HG02623 (cell line): ENCODE results near the gene RTL10.
"Not testable (repeated sequence)": the region's sequence is repeated elsewhere in the genome, so short reads cannot be mapped to it uniquely, and the experiment has no call there.

Experiments used
- ATAC-seq: cut with Tn5 transposase; IDR thresholded peaks from one replicate; pipeline ENCODE4 v1.9.1; 2021; ENCODE audit warnings: moderate library complexity; ENCODE audit not compliant: unreplicated experiment

The RTL10 gene

DNA sequence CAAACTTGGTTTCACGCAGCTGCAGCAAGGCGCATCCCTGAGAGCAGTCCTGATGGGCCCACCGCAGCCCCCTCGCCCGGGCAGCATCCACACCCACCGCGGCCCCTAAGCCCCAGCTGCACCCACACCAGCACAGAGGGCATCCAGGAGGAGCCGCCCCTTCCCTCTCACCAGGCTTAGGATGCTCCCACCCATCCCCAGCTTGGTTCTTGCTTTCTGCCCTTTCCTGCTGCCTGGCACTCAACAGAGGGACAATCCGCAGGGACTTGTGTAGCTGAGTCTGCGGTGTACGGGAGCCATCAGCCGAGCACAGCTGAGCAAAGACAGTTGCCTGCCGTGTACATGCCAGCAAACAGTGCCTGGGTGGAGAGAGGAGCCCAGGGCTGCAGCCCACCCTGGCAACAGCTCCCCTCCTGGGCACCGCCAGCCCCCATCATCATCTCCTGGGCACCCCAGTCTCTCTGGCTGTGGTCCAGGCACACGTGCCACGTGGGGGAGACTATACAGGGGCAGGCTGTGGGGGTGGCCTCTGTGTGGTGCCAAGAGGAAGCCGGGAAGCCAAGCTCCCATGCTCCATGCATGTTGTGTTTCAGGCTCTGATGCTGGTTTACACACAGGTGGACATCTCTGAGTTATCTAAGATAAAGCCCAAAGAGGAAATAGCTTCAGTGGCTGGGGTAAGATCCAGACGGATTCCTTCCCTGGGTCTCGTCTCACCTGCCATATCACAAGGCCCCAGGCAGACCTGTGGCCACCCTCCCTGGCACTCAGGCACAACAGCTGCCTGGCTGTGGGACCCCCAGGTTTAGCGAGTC lies 36.0 kb upstream of the RTL10 start:
- no peak for ATAC-seq

DNA sequence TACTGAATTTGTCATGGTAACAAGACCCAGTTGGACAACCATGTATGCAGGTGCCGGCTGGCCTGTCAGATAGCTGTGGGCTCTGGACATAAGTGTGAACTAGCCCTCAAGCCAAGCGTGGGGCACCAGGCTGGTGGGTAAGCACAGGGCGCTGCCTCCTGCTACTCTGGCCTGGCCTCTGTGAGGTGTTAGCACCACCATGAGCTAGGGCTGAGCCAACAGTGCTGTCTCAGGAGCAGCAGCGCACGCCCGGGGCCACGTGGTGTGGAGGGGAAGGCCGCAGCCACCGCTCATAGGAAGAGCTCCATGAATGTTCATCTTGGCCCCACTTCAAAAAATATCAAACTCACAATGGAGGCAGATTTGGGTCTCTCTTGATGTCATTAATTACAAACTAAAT lies 35.3 kb upstream of the RTL10 start:
- no peak for ATAC-seq

DNA sequence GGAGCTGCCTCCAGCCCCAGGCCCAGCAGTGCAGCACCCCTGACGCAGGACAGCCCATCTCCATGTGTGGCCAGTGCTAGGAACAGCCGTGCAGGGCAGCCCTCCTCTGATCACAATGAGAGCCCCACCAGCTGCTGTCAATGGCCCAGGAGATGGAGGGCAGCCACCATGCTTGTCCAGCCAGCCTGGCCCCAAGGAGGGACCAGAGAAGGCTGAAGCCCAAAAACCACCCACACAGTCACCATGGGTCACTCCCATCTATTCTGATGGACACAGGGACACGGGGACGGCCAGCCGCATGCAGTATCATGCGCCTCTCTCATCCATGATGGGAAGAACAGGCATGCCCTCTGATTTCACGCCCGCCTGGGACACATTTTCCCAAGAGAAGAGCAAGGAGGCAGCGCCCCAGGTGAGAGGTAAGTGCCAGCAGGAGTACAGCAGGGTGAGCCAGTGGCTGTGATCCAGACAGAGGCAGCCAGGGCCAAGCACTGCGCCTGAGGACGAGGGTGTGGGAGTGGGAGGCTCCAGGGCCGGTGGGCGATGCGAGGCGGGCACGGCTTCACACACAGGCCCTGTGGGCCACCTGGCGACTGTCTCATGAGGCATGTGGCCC lies 33.6 kb upstream of the RTL10 start:
- ATAC-seq, result no peak

DNA sequence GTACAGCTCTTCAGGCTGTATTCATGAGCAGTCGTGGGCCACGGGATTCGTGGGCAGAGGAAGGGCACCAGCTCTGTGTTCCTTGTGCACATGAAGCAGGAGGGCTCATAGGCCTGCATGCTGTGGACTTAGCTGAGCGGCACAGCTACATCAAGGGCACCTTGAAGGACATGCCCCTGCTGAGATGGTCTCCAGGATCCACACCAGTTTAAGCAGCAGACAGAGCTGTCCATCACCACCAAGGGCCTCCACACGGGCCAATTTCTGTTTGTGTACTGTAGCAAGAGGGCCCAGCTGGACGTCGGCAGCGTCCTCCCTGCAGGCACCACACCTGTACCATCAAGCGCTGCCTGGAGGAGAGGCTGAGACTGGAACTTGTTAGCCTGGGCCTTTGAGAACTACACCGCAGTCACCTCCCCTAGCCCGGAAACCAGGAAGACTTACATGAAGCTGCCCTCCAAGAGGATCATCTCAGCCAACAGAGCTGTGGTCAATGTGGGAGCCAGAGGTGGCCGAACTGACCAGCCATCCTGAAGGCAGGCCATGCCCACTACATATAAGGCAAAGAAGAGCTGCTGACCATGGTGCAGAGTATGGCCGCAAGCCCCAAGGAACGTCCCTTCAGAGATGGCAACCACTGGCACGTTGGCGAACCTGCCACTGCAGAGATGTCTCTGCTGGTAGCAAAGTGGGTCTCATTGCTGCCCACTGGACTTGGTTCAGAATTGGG lies 32.7 kb upstream of the RTL10 start:
- ATAC-seq, result no peak

DNA sequence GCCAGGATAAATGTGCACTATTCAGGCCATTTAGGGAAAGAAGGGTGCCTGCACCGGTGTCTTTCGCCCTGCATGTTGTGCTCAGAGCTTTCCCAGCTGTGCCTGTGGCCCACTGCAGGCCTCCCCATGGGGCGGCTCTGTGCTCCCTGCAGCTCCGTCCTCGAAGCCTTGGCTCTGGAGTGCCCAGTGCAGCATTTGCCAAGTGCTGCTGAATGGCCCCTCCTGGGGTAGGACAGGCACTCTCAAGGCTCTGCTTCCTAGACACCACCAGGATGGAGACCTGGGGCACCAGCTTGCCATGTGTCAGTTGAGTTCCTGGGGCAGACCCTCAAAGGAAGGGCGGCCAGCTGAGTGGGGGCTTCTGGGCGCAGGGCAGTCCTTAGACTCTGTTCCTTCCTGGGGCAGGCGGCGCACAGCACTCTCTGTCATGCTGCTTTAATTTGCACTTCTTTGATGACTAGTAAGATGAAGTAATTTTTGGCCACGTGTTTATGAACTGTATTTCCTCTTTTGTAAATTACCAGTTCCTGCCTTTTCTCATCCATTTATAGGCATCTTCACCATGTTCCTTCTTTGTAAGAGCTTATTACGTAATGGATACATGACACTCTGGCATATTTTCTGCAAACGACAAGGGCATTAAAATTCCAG lies 32.1 kb upstream of the RTL10 start:
- no peak for ATAC-seq

DNA sequence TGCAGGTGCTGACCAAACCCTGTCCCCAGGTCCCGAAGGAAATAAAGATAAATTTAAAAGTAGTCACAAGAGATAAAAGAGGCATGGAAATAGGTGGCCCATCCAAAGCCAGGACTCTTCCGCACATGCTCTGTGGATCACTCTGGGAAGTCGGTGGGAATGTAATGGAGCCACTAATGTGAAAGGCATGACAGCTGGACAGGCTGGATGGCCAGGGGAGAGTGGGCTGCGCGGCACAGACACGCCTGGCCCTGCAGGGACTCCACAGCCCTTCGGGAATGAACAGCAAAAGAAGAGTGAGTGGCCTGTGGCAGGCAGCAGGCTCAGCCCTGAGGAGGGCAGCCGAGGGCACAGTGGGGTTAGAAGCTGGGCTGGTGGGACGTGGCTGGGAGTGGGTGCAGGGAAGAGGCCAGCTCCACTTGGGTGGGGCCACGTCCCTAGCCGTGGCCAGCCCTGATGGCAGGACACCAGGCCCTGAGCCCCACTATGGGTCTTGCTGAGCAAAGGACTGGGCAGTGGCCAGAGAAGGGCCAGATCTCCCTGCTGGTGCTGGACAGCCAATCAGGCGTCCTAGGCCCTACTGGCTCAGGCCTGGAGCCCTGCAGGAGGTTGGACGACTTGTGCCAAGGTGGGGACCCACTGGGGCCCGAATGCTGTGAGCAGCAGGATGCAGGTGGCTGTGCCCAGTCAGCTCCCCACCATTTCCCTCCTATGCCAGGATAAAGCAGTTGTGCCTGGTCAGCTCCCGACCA lies 31.3 kb upstream of the RTL10 start:
- ATAC-seq, result no peak

DNA sequence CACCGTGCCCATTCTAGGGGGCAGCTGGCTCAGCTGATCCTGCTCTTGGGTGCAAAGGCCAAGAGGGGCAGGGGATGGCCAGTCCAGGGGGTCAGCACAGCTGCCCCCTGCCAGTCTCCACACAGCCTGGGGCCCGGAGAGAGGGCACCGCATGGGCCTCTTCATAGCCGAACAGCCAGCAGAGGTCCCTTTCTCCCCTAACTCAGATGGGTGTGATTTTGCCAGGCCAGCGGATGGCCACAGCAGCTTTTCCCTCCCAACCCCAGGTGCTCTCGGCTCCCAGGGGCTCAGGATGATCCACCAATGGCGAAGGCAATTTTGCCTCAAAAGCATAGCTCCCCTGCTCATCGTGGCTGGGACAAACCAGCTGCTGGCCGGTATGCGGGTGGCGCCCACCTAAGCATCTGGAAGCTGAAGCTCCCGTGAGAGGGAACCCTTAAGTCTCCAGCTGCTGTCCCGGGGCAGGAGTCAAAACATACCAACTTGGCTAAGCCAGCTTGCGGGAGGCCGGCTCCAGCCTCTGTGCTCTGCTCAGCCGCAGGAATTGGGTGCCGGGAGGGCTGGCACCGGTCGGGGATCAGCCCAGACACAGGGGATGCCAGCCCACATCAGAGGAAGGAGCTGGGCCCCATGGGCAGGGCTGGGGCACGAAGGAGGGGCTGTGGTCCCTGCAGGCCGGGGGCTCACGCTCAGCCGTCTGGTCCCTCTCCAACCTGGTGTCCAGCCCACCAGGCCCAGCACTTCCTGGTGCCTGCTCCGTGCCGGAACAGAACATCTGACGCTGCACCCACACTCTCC lies 30.5 kb upstream of the RTL10 start:
- ATAC-seq, result no peak

DNA sequence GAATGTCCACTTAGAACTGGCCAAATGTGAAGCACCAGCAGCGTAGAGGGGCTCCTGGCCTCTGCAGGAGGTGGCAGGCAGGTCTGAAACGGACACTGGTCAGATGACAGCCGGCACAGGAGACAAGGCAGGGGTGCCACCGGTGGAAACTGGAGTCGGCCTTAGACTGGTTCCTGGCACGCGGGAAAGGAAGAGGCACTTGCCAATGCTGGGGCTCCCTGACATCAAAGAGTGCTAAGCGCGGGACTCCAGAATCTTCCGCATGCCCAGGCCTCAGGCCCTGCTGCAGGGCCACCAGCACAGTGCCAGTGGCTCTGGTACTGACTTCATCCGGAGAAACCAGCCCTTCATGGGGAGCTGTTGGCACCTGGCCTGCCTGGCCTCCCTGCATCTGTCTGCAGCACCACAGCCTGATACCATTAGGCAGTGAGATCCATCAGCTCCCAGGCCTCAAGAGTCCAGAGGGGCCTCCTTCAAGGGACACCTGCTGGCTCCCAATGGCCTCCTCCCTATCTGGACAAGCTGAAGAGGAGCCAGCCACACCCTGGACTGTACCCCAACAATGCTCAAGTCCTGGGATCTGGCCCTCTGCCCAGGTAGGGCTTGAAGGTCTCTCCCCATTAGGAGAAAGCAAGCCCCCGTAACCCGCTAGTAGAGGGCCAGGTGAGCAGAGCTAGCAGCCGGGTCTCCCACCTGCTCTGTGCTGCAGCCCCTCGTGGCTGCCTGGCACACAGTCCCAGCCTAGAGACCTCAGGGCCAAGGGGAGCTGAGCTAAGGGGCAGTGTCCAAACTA lies 29.7 kb upstream of the RTL10 start:
- no peak for ATAC-seq

DNA sequence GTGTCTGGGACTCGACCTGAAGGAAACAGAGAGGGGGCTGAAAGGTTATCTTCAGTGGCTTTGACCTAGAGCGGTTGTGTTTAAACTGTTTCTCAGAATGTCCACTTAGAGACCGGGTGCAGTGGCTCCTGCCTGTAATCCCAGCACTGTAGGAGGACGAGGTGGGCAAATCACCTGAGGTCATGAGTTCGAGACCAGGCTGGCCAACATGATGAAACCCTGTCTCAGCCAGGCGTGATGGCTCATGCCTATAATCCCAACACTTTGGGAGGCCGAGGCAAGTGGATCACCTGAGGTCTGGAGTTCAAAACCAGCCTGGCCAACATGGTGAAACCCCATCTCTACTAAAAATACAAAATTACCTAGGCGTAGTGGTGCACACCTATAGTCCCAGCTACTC lies 28.8 kb upstream of the RTL10 start:
- not testable (repeated sequence) for ATAC-seq

DNA sequence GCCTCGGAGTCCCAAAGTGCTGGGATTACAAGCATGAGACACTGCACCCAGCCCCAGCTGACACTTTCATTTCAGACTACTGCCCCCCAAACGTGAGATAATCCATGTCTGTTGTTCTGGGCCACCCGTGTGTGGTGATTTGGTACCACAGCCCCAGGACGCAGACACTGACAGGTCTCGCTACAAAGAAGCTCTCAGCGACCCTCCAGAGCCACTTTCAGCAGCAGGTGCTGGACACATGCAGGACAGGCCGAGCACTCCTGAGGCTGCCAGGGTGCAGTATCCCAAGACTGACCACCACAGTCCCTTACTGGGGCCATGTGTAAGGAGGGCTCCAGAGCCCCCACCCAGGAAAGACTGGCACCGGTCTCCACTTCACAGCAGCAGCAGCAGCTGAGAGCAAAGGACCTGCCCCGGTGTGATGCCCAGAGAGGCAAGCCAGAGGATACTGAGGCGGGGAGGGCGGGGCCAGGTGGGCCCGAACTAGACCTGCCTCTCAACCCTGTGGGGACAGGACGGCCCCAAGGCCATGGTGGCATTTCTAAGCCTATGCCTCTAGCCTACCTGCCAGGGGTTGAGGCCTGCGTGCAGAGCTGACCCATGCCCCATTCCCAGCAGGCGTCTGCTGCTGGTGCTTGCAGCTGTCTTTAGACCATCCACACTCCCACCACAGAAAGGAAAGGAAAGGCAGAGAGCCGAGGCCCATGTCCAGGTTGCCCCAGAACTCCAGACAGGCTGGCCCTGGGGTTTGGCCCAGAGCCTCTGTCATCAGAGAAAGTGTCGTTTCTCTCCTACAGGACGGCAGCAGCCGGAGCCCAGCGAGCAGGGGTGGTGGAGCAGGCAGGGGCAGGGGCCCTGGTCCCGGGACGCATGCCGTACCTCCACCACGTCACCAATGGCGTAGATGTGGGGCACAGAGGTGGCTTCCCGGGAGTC lies 28.0 kb upstream of the RTL10 start:
- no peak for ATAC-seq

DNA sequence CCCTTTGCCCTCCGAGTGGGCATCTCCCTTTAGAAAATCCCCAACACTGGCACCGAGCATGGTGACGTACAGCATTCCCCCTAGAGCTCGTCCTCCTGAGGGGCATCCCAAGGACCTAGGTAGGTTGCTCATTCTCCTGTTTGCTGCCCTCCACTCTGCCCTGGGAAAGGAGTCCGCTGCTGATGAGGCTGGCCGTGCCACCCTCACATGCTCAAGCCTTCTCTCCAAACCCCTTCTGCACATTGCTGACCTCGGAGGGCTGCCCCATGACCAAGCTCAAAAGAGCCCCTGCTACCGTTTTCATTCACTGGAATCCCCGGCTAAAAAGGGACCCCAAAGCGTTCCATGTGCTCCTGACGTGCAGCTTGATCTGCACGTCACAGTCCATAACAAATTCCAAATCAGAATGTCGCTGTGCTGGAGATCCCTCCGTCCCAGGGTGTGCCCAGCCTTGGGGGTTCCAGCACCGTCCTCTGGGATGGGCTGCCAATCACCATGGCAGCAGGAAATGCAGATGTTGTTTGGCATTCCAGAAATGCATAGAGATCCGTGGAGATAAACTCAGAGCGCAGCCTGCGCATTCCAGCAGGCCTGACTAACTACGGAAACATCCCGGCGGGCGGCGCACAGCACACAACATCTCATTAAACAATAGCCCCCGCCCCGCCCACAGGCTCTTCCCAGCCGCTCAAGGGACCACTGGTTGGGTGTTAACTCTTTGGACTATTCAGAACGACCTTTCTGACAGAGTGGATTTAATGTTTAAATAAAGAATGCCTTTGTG lies 26.3 kb upstream of the RTL10 start:
- ATAC-seq, result no peak

DNA sequence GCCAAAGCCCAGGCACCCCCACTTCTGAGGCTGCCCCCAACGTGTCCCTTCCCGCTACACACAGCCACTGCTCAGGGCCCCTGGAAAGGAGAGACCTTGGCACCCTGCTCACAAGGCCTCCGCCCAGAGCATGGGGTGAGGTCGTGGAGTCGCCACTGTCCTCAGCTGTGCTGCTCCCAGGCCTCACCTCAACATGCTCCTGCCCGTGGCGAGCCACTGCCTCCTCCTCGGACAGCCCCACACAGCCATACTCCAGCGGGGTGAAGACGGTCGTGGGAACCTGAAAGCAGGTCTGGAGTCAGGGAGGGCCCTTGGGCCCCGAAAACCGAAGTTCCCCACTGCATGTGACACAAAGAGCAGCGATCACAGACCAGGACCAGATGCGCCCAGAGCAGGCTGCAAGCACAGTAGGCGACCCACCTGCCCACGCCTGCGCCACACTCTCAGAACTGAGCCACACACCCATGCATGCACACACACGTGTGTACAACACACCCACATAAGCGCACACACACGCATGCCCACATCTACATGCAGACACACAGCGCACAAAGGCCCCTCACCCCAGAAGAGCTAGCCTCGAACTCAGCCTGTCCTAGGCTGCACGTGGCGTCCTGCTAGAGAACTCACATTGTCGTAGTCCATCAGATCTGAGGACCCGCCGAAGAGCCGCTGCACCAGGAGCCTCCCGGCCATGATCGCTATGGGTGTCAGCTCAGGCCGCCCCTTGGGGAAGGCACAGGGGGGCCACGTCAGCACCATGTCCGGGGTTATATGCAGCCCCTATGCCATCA lies 25.5 kb upstream of the RTL10 start:
- no peak for ATAC-seq

DNA sequence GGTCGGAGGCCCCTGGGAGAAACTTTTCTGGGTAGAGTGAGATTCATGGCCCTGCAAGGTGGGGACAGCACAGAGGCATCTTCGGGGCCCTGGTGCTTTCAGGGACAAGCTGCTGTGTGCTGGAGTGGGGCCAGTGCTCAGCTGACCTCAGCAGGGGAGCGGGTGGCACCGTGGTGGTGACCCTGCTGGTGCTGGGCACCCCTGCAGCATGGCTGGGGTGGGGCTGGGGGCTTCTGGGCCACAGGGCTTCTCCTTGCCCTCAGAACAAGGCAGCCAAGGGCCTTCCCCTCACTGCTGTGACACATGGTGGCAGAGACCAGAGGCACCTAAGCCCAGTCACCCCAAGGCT lies 24.9 kb upstream of the RTL10 start:
- no peak for ATAC-seq

DNA sequence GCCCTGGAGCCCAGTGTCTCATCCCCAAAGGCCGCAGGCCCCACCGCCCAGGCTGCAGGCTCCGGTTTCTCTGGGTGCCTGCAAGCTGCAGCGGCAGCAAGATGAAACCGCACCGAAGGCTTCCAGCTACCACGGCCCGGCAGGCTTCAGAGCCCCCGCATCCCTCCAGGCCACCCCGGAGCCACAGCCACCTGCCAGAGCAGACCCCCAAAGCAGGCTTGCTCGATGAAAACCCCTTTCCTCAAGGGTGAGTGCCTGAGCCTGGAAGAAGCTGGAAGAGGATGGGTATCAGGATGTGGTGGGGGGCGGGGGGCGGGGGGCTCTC lies 24.5 kb upstream of the RTL10 start:
- ATAC-seq, result no peak

DNA sequence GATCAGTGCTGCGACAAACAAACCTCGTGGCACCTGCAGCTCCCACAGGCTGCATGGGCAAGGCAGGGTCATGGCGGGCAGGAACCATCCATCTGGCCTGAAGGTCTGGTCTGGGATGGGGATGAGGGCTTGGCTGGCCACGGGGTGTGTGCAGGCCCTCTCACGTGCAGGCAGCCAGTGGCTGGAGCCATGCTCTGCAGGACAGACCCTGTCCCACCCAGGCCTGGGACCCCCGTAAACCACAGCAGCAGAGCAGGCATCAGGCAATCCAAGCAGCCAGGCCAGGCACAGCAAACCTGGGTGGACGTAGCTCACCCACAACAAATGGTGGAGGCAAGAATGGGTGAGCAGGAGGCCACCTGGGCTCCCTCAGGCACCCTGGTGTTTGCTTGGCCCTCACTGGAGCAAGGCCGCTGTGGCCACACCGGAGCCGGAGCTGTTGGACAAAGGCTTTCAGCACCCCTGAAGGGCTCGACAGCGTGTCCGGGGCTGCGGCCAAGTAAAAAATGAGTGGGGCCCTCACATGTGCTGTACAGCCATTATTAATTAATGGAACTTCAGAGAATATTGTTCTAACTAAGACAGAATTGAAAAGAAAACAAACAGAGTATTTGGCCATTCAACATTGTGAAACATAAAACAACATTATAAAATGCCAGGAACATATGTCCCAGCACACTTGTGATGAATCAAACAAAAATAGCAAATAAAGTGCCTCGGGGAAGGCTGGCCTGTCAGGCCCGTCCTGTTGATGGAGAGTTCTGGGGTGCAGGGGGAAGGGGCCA lies 24.0 kb upstream of the RTL10 start:
- ATAC-seq, result no peak
